Right renal pelvis (tissue), 4 donors: ENCODE measurements around the gene SOX10. TPM values are rescaled to one million over a fixed set of nuclear protein-coding genes. Genes with fewer than 3 reads are reported as not detected.
"Not testable (repeated sequence)": the region's sequence is repeated elsewhere in the genome, so short reads cannot be mapped to it uniquely, and the experiment has no call there.

ENCODE experiments used
- DNase-seq, 4 donors: peaks; one replicate each; pipeline ENCODE4 v3.0.0-alpha.2; 2013; ENCODE audit warnings: low read depth in 4 of 4, low spot score in 3 of 4, missing footprints in 1 of 4
- polyA plus RNA-seq, 4 donors: library from polyadenylated mRNA; unstranded; fragments of 120-200 nt; gene quantifications; one replicate each; pipeline ENCODE4 v1.2.1, GENCODE V29; 2013; ENCODE audit not compliant: insufficient read length in 4 of 4

The SOX10 gene
- polyA plus RNA-seq, 4 donors, result 0.91 to 3.8 (median 1.3) TPM

GRCh38 chr22:37967637-37968451 lies 16.5 kb downstream of the SOX10 start:
- no peak for DNase-seq

- DNase-seq, result no peak
Measured at GRCh38 chr22:37967147-37967546, 17.2 kb downstream of the SOX10 start.

- no peak for DNase-seq
Measured at GRCh38 chr22:37965940-37966664, 18.3 kb downstream of the SOX10 start.

- DNase-seq, result no peak
Measured at GRCh38 chr22:37961062-37961461, 23.3 kb downstream of the SOX10 start.

- no peak for DNase-seq
Measured at GRCh38 chr22:37959231-37959825, 25.0 kb downstream of the SOX10 start.

GRCh38 chr22:37957232-37957631 lies 27.1 kb downstream of the SOX10 start:
- no peak for DNase-seq

GRCh38 chr22:37955825-37956397 lies 28.4 kb downstream of the SOX10 start:
- DNase-seq, result not testable (repeated sequence)

GRCh38 chr22:37954686-37955085 lies 29.7 kb downstream of the SOX10 start:
- DNase-seq, result no peak

GRCh38 chr22:37953437-37954179 lies 30.7 kb downstream of the SOX10 start, which contains the start of the genes C22orf23 and POLR2F:
Gene C22orf23 (minus strand): TSS chr22:37953601. CDS start chr22:37953149, 452 bp downstream.
Gene POLR2F (plus strand): TSS chr22:37953699. CDS start chr22:37953788, 89 bp downstream.
- peak; percentile 93 to 94 (median 94) for DNase-seq

- no peak for DNase-seq
Measured at GRCh38 chr22:37953062-37953436, 31.3 kb downstream of the SOX10 start.

- not testable (repeated sequence) for DNase-seq
Measured at GRCh38 chr22:37952629-37953028, 31.7 kb downstream of the SOX10 start.

GRCh38 chr22:37951305-37951704 lies 33.0 kb downstream of the SOX10 start:
- DNase-seq, result no peak

- DNase-seq, result not testable (repeated sequence)
Measured at GRCh38 chr22:37947142-37947795, 37.1 kb downstream of the SOX10 start.

GRCh38 chr22:37944423-37944822 lies 39.9 kb downstream of the SOX10 start:
- not testable (repeated sequence) for DNase-seq

- no peak for DNase-seq
Measured at GRCh38 chr22:37943825-37944198, 40.5 kb downstream of the SOX10 start.

GRCh38 chr22:37943136-37943824 lies 41.1 kb downstream of the SOX10 start:
- no peak for DNase-seq

GRCh38 chr22:37942133-37942532 lies 42.2 kb downstream of the SOX10 start:
- no peak for DNase-seq

GRCh38 chr22:37940698-37941376 lies 43.5 kb downstream of the SOX10 start:
- no peak for DNase-seq
